ENCODE data around the gene NEURL3.

NEURL3 gene

DNA sequence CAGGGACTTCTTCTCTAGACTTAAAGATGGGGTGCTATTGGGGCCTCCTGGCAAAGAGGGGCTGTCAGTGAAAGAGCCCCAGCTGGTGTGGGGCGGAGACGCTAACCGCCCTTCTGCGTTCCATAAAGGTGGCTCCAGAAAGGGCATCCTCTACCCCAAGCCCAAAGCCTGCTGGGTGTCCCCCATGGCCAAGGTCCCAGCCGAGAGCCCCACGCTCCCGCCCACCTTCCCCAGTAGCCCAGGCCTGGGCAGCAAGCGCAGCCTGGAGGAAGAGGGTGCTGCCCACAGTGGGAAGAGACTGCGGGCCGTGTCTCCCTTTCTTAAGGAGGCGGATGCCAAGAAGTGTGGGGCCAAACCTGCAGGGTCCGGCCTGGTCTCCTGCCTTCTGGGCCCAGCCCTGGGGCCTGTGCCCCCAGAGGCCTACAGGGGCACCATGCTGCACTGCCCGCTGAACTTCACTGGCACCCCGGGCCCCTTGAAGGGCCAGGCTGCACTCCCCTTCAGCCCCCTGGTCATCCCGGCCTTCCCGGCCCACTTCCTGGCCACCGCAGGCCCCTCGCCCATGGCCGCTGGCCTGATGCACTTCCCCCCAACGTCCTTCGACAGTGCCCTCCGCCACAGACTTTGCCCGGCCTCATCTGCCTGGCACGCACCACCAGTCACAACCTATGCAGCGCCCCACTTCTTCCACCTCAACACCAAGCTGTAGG, 46.6 kb upstream of the NEURL3 start:
- no peak for TF ChIP-seq EGR2 (tag by site-specific recombination; IDR thresholded peaks at IDR 0.05; ENCODE audit: low read depth)
- TF ChIP-seq SP7 (tag by site-specific recombination; IDR thresholded peaks at IDR 0.05) = no peak
- TF ChIP-seq TCF7L2 (IDR thresholded peaks at IDR 0.05; ENCODE audit: borderline replicate concordance, low read depth, low read length) = no peak
- no peak for TF ChIP-seq PRDM1 (tag by site-specific recombination; IDR thresholded peaks at IDR 0.05)
- no peak for TF ChIP-seq ZSCAN16 (tag by site-specific recombination; IDR thresholded peaks at IDR 0.05)
- no peak for TF ChIP-seq HOXD13 (CRISPR knock-in tag; IDR thresholded peaks at IDR 0.05; ENCODE audit: borderline replicate concordance)
- TF ChIP-seq REPIN1 (tag by site-specific recombination; IDR thresholded peaks at IDR 0.05; ENCODE audit: low read depth) = no peak
- no peak for TF ChIP-seq ZNF19 (tag by site-specific recombination; IDR thresholded peaks at IDR 0.05; ENCODE audit: low read depth)
- TF ChIP-seq BCL11B (tag by site-specific recombination; IDR thresholded peaks at IDR 0.05; ENCODE audit: low read depth) = no peak
- no peak for TF ChIP-seq GLI2 (tag by site-specific recombination; IDR thresholded peaks at IDR 0.05; ENCODE audit: borderline replicate concordance, low read depth)
- TF ChIP-seq ZIC2 (tag by site-specific recombination; IDR thresholded peaks at IDR 0.05) = no peak
- no peak for TF ChIP-seq GLI4 (tag by site-specific recombination; IDR thresholded peaks at IDR 0.05)
- TF ChIP-seq ZNF555 (tag by site-specific recombination; conservative IDR thresholded peaks at IDR 0.05) = no peak
- TF ChIP-seq, protein P1, sequence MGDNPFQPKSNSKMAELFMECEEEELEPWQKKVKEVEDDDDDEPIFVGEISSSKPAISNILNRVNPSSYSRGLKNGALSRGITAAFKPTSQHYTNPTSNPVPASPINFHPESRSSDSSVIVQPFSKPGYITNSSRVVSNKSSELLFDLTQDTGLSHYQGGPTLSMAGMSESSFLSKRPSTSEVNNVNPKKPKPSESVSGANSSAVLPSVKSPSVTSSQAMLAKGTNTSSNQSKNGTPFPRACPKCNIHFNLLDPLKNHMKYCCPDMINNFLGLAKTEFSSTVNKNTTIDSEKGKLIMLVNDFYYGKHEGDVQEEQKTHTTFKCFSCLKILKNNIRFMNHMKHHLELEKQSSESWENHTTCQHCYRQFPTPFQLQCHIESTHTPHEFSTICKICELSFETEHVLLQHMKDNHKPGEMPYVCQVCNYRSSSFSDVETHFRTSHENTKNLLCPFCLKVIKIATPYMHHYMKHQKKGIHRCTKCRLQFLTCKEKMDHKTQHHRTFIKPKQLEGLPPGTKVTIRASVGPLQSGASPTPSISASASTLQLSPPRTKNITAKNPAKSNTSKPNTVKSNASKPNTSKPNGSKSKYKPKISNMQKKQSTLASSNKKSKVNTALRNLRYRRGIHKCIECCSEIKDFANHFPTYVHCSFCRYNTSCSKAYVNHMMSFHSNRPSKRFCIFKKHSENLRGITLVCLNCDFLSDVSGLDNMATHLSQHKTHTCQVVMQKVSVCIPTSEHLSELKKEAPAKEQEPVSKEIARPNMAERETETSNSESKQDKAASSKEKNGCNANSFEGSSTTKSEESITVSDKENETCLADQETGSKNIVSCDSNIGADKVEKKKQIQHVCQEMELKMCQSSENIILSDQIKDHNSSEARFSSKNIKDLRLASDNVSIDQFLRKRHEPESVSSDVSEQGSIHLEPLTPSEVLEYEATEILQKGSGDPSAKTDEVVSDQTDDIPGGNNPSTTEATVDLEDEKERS (tag by site-specific recombination; IDR thresholded peaks at IDR 0.05) = no peak
- Histone ChIP-seq H3K9me3 (ENCODE audit: control insufficient read depth, insufficient read depth, low read depth, low read length) (no peaks in the 10 kb centered on the region), H3K27ac (ENCODE audit: extremely low read depth, low read depth, low read length) (no peak overlapping the region), H3K36me3 (ENCODE audit: control insufficient read depth in 2 of 2, insufficient read depth in 1 of 2, low read length in 2 of 2) (peaks cover 0 to 47% of the 10 kb centered on the region in 2 experiments; a peak in 1 of 3 replicates), H3K4me1 (ENCODE audit: control insufficient read depth, insufficient read depth, low read length) (no peaks in the 10 kb centered on the region), H3K4me3 (ENCODE audit: low read depth, low read length) (no peak overlapping the region)
- ChIA-PET CTCF (interaction anchor here (0.9 to 1.5 kb wide), 2 partner anchors 12 to 144 kb away, joined by 3 to 6 read pairs; no protein-coding TSS in a partner anchor), POLR2A (no interaction called here)

DNA sequence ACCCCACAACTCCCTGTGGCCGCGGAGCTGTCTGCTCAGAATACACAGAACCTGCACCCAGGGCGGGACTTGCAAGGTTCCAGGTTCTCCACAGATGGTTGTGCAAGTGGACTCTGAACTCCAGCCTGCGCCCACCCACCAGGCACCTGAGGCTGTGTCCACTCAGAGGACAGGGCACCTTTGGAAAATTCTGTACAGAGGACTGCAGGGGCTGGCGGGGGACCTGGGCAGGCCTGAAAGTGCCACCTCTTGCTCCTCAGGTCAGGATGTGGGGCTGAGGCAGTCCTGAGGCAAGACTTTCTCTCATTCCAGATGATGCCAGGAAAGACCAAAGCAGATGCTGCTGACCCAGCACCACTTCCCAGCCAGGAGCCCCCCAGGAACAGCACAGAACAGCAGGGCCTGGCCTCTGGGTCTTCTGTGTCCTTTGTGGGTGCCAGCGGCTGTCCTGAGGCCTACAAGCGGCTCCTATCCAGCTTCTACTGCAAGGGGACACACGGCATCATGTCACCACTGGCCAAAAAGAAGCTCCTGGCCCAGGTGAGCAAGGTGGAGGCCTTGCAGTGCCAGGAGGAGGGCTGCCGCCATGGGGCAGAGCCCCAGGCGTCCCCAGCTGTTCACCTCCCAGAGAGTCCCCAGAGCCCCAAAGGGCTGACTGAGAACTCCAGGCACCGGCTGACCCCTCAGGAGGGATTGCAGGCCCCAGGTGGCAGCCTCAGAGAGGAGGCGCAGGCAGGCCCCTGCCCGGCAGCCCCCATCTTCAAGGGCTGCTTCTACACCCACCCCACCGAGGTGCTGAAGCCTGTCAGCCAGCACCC, 45.8 kb upstream of the NEURL3 start:
- ChIA-PET CTCF (interaction anchor here (1.5 kb wide), 1 partner anchor 11 kb away, joined by 3 read pairs; no protein-coding TSS in a partner anchor), POLR2A (no interaction called here)
- Histone ChIP-seq H3K27ac (ENCODE audit: extremely low read depth, low read depth, low read length) (no peak overlapping the region), H3K4me1 (ENCODE audit: control insufficient read depth, insufficient read depth, low read length) (no peaks in the 10 kb centered on the region), H3K4me3 (ENCODE audit: low read depth, low read length) (no peak overlapping the region), H3K36me3 (ENCODE audit: control insufficient read depth in 2 of 2, insufficient read depth in 1 of 2, low read length in 2 of 2) (peaks cover 0 to 47% of the 10 kb centered on the region in 2 experiments; a peak in 1 of 3 replicates), H3K9me3 (ENCODE audit: control insufficient read depth, insufficient read depth, low read depth, low read length) (no peaks in the 10 kb centered on the region)
- no peak for TF ChIP-seq ZNF292 (tag by site-specific recombination; IDR thresholded peaks at IDR 0.05; ENCODE audit: borderline replicate concordance, low read depth)
- TF ChIP-seq ZNF223 (tag by site-specific recombination; IDR thresholded peaks at IDR 0.05) = no peak
- TF ChIP-seq, protein P2, sequence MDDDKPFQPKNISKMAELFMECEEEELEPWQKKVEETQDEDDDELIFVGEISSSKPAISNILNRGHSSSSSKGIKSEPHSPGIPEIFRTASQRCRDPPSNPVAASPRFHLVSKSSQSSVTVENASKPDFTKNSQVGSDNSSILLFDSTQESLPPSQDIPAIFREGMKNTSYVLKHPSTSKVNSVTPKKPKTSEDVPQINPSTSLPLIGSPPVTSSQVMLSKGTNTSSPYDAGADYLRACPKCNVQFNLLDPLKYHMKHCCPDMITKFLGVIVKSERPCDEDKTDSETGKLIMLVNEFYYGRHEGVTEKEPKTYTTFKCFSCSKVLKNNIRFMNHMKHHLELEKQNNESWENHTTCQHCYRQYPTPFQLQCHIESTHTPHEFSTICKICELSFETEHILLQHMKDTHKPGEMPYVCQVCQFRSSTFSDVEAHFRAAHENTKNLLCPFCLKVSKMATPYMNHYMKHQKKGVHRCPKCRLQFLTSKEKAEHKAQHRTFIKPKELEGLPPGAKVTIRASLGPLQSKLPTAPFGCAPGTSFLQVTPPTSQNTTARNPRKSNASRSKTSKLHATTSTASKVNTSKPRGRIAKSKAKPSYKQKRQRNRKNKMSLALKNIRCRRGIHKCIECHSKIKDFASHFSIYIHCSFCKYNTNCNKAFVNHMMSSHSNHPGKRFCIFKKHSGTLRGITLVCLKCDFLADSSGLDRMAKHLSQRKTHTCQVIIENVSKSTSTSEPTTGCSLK (tag by site-specific recombination; IDR thresholded peaks at IDR 0.05) = no peak
- no peak for TF ChIP-seq OSR2 (tag by site-specific recombination; IDR thresholded peaks at IDR 0.05)
- TF ChIP-seq ZNF423 (tag by site-specific recombination; IDR thresholded peaks at IDR 0.05) = no peak
- TF ChIP-seq ZXDB (tag by site-specific recombination; IDR thresholded peaks at IDR 0.05) = no peak
- no peak for TF ChIP-seq ZNF792 (tag by site-specific recombination; IDR thresholded peaks at IDR 0.05)
- TF ChIP-seq ZNF560 (tag by site-specific recombination; IDR thresholded peaks at IDR 0.05; ENCODE audit: borderline replicate concordance) = no peak
- no peak for TF ChIP-seq REPIN1 (tag by site-specific recombination; IDR thresholded peaks at IDR 0.05; ENCODE audit: low read depth)
- TF ChIP-seq BCL11A (tag by site-specific recombination; IDR thresholded peaks at IDR 0.05; ENCODE audit: low read depth) = no peak
- no peak for TF ChIP-seq ZNF544 (tag by site-specific recombination; IDR thresholded peaks at IDR 0.05)
- TF ChIP-seq BCL11B (tag by site-specific recombination; IDR thresholded peaks at IDR 0.05; ENCODE audit: low read depth) = no peak
- TF ChIP-seq, protein P3, sequence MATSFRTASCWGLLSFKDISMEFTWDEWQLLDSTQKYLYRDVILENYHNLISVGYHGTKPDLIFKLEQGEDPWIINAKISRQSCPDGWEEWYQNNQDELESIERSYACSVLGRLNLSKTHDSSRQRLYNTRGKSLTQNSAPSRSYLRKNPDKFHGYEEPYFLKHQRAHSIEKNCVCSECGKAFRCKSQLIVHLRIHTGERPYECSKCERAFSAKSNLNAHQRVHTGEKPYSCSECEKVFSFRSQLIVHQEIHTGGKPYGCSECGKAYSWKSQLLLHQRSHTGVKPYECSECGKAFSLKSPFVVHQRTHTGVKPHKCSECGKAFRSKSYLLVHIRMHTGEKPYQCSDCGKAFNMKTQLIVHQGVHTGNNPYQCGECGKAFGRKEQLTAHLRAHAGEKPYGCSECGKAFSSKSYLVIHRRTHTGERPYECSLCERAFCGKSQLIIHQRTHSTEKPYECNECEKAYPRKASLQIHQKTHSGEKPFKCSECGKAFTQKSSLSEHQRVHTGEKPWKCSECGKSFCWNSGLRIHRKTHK (tag by site-specific recombination; IDR thresholded peaks at IDR 0.05) = no peak
- no peak for TF ChIP-seq ZNF132 (tag by site-specific recombination; IDR thresholded peaks at IDR 0.05; ENCODE audit: borderline replicate concordance)
- TF ChIP-seq ZBTB20 (tag by site-specific recombination; IDR thresholded peaks at IDR 0.05) = no peak
- TF ChIP-seq ZNF404 (tag by site-specific recombination; IDR thresholded peaks at IDR 0.05) = no peak

Data from HEK293 (cell line).